Suppressor macrophage (primary cell): ENCODE data around the gene SEZ6L.
A peak's percentile ranks its signal among the peaks of the same experiment; 100 is the strongest.

Experiments used
- DNase-seq, 4 experiments: peaks; one replicate each; pipeline ENCODE4 v3.0.0-alpha.2; 2020 to 2022

SEZ6L gene

GRCh38 chr22:26303475-26303874, 134.2 kb downstream of the SEZ6L start:
- DNase-seq = peak in 1 of 4 experiments; percentile 15

DNA sequence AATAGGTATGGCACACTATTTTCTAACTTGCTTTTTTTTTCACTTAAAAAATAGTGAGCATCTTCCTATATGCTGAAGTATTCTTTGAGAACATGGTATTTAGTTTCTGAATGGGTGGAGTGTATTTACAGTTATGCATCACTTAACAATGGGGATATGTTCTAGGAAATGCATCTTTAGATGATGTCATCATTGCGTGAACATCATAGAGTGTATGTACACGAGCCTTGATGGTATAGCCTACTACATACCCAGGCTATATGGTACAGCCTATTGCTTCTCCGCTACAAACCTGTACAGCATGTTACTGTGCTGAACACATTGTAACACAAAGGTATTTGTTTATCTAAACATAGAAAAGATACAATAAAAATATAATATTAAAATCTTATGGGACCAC, 135.5 kb downstream of the SEZ6L start:
- DNase-seq = no peak

- no peak for DNase-seq
These were observed 139.2 kb downstream of the SEZ6L start for GRCh38 chr22:26308467-26308866.

DNA sequence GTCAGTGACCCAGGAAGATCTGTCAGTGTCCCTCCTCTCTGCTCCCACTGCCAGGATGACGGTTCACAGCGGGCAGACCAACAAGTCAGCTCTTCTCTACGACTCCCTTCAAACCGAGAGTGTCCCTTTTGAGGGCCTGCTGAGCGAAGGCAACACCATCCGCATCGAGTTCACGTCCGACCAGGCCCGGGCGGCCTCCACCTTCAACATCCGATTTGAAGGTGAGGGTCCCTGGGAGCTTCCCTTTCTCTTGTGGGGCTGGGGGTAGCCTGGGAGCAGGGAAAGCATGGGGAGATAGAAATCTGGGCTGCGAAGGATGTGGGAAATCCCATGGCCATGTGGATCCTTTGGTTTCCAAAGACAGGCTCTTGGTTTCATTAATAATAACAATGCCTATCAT, 141.4 kb downstream of the SEZ6L start:
- DNase-seq = no peak

GRCh38 chr22:26313291-26313690, 144.0 kb downstream of the SEZ6L start:
- no peak for DNase-seq

DNA sequence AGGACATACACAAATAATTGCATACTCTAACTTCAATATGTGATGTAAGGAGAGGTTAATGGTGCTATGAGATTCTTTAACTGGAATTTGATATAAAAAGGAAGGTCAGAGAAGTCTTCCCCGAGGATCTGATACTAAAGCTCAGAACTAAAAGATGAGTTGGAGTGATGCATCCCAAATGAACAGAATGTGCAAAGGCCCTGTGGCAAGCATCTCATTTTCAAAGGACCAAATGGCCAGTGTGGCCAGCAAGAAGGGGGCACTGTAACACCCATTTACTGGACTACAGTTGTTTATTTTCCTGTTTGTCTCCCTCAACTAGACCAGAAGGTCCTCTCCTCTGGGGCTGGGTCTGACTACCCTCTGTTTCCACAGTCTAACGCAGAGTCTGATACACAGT, 144.9 kb downstream of the SEZ6L start:
- no peak for DNase-seq

DNA sequence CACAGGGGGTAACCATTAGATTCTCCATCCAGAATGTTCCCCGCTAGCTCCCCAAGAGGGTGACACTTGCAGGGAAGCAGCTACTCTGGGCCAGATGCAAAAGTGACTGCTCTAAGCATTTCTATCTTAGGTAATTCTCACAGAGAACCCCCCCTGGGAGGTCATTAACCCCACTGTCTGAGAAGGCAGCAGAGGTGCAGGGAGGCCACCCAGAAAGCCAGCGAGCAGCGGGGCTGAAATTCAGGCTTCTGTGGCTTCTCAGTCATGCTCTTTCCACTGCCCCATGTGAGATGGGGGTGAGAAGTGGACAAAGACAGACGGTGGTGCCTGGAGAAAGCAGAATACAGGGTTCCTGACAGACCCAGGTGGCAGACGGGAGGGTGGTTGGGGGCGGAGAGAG, 145.4 kb downstream of the SEZ6L start:
- DNase-seq = no peak

- DNase-seq = no peak
These were observed 147.5 kb downstream of the SEZ6L start for GRCh38 chr22:26316732-26317285.

DNA sequence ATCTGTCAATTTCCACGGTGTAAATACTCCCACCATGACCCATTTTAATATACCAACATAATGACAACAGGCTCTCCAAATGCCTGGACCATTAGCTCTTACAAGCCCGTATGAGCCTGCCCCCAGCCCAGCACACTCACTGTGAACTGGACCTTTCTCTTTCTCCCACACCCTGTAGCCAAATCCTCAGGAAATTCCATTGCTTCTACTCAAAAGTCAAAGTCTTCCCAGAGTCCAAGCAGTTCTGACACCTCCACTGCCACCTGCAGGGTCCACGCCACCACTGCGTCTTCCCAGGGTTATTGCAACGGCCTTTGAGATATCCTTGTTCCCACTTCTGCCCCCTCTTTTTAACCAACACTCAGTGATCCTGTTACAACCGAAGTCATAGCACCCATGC, 149.7 kb downstream of the SEZ6L start:
- no peak for DNase-seq

GRCh38 chr22:26320447-26320846, 151.2 kb downstream of the SEZ6L start:
- DNase-seq = no peak

DNA sequence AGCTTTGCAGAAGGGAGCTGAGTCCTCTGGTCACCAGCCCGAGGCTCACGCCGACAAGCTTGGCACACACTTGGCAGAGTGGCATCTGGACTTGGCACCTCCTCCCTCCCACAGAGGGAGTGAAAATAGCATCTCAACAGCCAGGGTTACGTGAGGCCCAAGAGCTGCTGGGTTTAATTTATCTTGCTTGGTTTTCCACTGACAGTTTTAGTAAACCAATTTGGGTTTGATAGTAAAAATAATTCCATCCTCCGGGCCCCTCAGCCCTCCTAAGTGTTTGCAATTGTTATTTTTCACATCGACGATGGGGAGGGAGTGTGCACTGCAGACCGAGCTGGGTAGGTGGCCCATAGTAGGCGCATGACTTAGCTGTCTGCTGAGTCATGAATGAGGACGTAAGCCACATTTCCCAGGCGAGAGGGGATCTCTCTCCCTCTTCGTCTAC, 152.2 kb downstream of the SEZ6L start:
- peak in 1 of 4 experiments; percentile 8 for DNase-seq

- DNase-seq = no peak
These were observed 153.1 kb downstream of the SEZ6L start for GRCh38 chr22:26322179-26322905.

DNA sequence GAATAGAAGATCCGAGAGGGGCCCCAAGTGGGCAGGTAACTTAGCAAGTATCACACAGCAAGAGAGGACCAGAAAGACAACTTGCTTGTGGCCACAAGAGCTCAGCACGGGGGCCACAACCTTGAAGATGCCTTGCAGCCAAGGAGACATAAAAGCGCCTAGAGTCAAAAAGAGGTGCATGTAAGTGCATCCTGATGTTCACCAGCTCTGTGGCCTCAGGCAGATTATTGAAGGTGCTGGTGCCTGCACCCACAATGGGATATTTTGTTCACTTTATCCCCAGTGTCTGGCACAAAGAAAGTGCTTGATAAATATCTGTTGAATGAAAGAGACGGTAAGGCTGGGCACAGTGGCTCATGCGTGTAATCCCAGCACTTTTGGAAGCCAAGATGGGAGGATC, 153.8 kb downstream of the SEZ6L start:
- no peak for DNase-seq

DNA sequence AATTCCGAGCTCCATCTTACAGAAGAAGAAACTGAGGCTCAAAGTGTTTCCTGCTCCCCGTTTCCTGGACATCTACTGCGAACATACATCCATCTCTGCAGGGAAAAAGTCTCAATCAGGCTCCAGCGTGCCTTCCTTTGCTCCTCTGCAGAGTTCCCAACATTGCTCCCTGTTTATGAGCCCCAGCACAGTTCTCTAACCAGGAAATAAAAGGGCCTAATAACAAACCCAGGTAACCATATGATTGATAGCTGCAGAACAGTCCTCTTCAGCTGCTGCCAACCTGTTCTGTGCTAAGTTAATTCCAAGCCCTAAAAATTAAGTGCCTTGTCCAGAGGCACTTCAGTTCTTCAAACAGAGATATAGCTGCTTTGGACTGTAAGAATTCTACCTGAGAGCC, 154.9 kb downstream of the SEZ6L start:
- no peak for DNase-seq

DNA sequence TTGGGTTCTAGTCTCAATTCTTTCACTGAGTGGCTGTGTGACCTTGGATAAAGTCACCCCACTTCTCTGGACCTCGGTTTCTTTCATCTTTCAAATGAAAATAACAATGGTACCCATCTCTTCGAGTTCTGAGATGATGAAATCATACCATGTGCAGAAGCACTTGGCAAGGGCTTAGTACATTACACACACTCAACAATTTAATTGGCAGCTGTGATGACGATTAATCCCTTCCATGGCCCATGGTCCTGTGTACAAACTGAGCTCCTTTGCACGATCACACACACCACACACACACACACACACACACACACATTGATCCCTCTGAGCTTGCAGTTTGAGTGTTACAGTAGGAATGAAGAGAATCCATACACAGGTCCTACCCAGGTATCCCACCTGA, 156.4 kb downstream of the SEZ6L start:
- no peak for DNase-seq

DNA sequence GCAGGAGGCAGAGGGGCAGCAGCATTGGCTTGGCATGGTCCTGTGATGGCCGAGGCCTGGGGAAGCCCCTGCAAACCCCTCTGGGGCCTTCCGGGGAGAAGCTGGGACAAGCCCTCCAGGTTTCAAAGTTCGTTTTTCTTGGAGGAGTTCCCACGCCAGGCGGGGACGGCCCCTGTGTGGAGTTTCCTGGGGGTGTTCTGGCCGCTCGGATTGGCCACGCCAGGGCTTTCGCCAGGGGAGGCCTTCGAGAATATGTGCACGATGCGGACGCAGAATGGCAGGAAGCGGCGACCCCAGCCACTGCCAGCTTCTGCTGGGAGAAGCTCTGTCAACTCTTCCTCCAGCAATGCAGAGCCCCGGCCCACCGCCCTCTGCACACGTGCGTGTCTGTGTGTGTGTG, 157.5 kb downstream of the SEZ6L start:
- no peak for DNase-seq

DNA sequence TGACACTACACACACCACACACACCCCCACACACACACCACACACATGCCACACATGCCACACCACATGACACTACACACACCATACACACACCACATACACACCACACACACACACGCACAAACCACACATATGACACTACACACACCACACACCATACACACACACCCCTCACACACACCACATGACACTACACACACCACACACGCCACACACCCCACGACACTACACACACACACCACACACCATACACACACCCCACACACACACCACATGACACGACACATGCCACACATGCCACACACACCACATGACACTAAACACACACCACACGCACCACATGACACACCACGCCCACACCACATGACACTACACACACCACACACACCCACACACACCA, 158.0 kb downstream of the SEZ6L start:
- no peak for DNase-seq

- DNase-seq = no peak
These were observed 159.0 kb downstream of the SEZ6L start for GRCh38 chr22:26328221-26328620.

- DNase-seq = peak; percentile 56 to 73 (median 65)
These were observed 161.8 kb downstream of the SEZ6L start for GRCh38 chr22:26330971-26331625.

GRCh38 chr22:26333088-26333800, 164.0 kb downstream of the SEZ6L start:
- DNase-seq = no peak

GRCh38 chr22:26334232-26334631, 165.0 kb downstream of the SEZ6L start:
- no peak for DNase-seq

- DNase-seq = no peak
These were observed 167.5 kb downstream of the SEZ6L start for GRCh38 chr22:26336773-26337172.

DNA sequence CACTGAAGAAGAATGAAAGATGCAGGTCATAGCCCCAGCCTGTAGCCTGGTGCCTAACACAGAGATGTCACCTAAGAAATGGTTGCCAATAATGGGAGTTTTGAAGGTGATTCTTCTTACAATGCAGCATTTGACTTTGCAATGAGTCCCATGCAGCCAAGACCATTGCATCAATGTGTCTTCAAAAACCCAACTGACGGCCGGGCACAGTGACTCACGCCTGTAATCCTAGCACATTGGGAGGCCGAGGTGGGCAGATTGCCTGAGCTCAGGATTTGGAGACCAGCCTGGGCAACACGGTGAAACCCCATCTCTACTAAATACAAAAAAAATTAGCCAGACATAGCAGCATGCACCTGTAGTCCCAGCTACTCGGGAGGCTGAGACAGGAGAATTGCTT, 170.5 kb downstream of the SEZ6L start:
- DNase-seq = no peak
